SIG-M5 treated with dmso at 0.1 percent for 504 hours (cell line): Measurements from ENCODE around the gene ANXA6.
A peak's percentile ranks its signal among the peaks of the same experiment; 100 is the strongest.

Experiments
- DNase-seq: peaks from one replicate; lab custom pipeline; 2025; ENCODE audit not compliant: unreplicated experiment; lab: John Stamatoyannopoulos, UW

ANXA6 gene

DNA sequence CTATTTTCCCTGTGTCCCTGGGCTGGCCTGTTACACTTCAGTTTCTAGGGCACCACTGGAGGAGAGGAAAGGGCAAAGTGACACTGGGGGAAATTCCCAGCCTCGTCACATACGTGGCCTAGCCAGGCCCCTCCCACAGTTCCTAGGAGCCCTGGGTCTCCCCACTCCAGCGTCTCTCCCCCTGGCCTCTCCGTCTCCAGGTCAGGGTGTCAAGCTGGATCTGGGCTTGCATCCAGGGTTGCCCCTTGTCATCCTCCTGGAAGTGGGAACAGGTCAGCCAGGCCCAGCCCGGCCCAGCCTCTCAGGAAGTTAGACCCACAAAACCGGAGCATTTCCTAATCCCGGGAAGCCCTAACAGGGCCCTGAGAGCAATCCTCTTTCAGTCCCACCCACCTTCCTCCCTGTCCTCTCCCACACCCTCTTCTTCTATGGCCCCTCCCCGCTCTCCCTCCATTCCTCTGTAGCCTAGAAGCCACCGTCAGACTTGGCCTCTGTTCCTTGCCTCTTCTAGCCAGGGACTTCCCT lies 72.0 kb downstream of the ANXA6 start:
- no peak for DNase-seq

DNA sequence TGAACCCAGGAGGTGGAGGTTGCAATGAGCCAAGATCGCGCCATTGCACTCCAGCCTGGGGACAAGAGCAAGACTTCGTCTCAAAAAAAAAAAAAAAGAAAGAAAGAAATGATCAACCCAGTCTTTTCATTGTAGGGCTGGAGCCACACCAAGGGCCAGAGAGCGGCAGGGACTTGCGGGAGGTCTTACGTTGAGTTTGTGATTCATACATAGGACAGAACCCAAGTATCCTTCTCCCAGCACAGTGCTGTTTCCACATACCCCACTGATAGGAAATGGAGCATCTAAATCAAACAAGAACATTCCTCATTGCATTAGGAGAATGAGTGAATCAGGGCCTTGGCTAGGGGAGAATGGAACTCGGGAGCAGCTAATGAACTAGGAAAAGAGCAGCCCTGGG lies 73.2 kb downstream of the ANXA6 start:
- no peak for DNase-seq

DNA sequence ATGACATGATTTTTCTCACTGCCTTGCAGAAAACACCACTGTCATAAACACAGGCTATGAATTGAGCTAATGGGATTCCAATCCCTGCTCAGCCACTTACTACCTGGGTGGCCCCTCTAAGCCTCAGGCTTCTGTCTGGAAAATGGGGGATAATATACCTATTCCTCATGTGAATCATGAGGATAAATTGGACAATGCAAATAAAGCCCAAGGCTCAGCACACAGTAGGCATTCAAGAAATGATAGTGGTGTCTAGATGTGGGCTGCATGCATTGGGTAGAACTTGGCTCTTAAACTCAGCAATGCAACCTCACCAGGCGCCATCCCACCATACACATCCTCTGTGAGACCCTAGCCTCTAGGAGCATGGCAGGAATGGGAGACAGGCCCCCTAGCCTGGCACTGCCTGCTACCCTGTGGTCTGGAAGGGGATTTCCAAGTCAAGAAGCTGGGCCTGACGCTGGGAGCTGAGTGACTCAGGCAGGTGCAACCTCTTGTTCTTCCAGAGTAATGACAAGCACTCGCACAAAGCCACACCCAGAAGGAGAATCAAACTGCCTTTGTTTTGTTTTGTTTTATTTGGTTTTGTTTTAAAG lies 74.4 kb downstream of the ANXA6 start:
- no peak for DNase-seq

DNA sequence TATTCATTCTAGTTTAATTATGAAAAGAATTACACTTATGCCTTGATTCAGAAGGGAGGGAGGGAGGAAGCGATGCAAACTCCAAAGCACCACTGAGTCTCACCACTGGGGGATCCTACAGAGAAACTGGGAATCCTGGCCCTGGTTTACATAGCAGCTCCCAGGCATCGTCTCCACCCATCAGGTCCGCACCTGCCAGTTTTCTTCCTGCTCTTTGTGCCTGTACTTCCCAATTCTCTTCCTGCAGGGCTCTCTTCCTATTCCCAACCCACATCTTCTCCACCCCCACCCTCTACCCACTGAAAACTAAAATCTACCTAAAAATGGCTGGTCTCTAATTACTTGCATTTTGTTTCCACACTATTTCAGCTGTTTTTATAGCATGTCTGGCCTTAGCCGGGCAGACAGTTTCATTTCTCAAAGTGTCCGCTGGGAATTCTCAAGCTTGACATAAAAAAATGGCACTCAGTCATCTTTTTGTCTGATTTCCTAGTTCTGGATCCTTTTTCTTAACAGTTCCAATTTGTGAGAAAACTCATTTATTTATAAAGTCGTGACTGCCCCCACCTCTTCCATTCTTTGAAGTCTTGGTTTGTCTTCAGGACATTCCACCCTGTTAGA lies 75.2 kb downstream of the ANXA6 start:
- peak; percentile 64 for DNase-seq

DNA sequence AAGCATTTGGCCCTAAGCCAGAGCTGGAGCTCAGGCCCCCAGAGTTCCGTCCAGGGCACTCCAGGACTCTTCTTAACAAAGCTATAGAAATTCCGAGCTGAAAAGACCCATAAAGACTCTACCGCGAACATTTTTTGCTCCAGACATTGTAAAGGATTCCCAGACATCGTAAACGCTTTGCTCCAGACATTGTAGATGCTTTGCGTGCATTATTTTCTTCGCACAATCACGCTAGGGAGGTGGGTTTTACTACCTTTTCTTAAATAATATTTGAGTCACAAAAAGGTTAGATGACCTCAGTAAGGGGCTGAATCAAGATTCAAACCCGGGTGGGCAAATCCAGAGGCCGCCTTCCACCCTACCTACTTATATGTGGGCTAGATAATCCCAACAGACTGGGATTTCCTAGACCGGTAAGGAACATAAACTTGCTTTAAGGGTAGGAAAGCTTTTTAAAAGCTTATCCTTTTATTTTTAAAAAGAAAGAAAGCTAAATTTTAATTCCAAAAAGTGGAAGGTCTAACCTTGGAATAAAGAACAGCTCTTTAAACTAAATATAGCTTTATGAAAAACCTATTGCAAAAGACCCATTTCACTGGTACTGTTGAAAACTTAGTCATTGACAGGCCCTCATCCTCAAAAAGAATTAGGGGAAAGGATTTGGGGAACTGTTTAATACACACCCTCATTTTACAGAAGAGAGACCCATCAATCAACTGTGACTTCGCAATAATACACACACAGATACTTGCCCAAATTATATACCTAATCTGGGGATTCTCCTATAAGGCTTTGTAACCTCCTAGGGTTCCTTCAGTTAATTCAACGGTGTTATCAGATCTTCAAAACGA lies 75.9 kb downstream of the ANXA6 start:
- peak; percentile 84 for DNase-seq

DNA sequence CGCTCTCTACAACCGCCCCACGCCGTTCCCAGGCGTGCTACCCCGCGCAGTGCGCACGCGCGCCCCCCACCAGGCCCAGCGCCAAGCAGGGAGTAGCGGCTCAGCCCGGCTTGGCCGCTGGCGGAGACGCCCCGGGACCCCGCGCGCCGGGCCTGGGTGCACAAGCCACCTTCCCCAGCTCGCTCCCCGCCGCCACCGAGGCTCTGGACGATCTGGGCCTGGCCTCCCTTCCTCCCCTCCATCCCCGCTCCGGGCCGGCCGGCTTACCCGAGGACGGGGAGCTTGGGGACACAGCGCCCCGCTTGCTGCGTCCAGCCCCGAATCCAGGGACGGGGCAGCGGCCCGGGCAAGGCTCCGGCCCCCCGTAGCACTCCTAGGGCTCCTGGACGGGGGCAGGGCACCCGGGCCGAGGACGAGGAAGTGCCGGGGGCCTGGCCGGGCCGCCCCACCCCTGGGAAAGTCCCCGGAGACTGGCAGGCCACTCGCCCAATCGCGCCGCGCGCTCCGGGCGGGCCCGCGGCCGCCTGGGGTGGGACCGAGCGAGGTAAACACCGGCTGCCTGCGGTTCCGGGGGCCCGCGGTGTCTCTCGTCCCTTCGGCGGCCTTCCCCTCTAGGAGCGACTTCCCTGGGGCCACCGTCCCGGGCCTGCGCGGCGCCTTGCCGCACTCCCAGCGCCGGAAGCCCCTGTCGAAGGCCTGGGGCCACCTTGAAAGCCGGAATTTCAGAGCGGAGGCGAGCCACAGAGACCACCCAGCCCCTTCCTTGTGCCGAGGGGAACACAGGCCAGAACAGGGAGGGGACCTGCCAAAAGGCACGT lies 76.8 kb downstream of the ANXA6 start, which contains the start of gene TNIP1:
TNIP1 (minus strand) TSS at position 422 of the 818 bp plus-strand sequence. CDS start 15,939 bp downstream, outside the sequence.
- peak; percentile 88 for DNase-seq

DNA sequence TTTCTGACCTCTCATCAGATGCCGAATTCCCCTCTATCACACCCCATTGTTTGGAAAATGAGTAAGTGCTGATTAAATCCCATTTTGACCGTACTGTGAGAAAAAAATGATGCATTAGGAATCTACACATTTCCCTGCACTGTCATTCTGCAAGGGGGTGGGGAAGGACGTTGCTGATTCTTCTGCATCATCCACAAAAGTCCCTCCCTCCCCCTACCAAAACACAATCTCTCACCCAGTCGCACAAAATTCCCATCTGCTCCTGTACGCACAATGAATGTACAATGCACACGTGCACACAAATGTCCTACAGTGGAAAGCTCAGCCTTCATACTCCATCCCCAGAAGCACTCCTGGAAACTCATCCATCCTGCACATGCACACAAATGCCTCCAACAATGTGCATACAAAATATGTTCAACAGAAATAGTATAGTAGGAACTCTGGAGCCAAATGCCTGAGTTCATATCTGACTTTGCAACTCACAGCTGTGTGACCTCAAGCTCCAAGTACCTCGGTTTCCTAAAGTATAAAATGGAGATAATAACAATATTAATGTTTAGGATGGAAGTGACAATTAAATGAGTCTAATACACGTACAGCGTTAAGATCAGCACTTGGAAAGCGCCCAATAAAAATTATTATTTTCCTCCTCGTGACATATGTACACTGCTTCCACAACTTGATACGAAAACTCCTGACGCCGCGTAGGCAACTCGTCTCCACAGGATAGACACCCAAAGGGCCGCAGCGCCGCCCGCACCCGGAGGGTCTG lies 77.6 kb downstream of the ANXA6 start:
- peak; percentile 55 for DNase-seq

DNA sequence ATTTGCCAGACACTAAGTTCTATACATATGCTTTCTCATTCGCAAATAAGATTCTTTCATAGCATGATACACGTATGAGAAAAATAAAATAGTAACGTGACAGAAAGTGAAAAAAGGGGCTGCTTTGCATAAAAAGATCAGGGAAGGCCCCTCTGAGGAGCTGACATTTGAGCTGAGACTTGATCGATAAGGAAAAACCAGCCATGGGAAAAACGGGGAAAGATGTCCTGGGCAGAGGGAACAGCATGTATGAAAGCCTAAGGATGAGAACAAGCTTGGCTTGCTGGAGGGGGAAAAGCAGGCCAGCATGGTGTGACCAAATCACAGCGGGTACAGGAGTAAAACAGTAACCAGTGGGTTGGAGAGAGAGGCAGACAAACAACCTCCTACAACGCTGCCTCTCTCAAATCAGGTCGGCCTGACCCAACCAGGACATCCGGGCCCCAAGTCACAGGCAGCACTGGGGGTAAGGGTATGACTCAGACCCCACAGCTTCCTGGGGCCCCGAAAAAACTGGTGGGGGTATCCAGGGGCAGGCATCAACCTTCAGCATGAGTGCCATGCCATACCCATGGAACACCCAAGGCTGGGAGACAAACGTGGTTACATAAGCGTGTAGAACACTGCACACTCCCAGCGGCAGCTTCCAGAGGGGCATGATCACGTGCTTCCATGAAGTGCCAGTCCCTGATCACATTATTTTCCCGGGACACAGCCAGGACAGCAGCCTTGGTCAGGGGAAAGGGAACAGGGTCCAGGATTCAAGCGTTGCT lies 78.9 kb downstream of the ANXA6 start:
- no peak for DNase-seq

DNA sequence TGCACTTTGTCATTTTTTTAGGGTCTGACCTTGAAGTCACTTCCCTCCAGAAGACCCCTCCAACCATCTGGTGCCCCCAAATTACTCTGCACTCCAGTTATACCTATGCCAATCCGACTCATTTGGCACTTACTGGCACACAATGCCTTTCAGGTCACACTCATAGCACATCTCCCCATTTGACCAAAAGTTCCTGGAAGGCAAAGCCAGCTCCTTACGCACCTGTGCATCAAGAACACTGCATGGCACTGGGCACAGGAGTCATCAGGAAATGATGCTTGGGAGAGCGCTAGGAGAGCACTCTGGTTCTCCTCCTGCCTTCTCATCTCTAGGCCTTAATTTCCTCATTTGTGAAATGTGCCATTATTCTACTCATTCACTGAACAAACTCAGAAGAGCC lies 79.6 kb downstream of the ANXA6 start:
- no peak for DNase-seq

DNA sequence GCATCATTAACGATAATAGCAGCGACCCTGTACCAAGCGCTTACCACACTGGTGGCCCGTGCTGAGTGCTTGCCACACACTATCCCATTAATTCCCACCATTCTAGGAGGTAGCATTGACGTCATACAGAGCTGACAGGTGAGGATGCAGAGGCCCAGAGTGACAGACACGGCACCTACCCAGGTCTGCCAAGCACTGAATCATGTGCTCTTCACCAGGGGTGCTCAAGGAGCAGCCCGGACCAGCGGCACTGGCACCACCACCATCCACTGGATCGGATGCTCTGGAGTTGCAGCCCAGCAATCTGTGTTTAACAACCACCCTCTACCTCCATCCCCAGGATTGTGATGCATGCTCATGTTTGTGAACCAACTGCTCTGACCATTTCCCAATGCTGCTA lies 80.2 kb downstream of the ANXA6 start:
- DNase-seq: no peak

DNA sequence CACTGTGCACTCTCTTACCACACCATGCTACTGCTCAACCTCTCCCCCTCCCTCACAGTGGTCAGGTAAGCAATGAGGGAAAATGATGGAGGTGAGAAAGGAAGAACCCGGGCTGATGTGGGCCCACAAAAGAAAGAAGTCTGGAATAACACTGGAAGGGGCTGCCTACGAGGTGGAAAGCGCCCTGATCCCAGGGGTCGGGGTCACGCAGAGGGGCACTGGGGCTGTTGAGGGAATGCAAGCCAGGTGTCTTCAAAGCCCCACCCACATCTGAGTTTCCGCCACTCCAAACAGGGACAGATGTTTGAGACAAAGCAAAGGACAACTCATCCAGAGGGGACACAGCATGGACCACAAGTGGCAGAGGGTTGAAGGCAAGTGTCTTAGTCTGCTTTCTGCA lies 81.0 kb downstream of the ANXA6 start:
- DNase-seq: no peak

DNA sequence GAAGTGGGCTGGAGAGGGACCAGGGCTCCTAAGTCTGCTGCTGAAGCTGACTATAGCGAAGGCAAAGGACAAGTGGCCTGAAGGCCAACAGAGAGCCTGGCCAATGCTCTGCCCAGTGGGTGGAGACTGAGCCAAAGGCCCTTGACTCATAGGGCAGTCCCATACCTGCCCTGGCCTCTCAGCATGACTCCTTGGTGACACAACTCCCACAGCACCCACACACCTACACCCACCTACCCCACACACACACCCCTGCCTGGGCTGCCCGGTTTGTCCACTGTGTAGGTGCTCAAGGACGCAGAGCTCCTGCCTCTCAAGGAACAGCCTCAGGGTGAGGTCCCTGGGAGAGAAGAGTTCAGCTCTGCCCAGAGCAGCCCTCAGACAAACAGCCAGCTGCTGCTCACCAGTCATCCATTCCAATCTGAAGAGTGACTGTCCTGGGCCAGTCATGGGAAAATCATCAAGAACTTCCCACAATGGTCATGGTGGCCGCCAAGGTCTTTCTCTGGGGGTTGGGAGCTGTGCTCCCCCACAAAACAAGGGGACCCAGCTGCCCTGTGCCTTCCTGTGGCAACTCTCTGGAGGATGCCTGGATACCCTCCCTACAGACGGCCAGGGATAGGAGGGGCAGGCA lies 81.8 kb downstream of the ANXA6 start:
- peak; percentile 18 for DNase-seq

DNA sequence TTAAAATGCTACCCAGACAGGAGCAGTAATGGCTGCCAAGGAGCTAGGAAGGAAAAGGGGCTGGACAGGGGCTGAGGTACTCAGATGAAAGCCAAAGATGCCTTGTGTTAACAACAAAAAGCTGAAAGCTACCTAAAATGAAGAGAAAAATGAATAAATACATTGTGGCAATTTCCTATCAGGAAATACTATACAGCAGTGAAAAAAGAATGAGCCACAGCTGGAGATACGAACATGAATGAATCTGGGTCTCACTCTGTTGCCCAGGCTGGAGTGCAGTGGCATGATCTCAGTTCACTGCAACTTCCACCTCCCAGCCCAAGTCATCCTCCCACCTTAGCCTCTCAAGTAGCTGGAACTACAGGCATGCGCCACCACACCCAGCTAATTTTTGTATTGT lies 83.0 kb downstream of the ANXA6 start:
- DNase-seq: no peak

DNA sequence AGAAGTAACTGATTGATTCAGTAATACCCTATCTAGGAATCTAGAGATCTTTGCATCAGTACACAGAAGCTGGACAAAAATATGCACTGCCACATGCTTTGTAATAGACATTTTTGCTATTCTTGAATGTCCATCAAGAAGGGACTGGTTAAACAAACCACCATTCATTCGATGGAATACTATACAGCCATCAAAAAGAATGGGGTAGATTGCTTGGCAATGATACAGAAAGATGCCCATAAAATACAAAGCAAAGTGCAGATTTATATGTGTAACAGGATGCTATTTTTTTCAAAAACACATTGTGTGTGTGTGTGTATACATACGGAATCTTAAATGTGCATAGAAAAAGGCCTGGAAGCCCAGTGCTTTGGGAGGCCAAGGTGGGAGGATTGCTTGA lies 84.3 kb downstream of the ANXA6 start:
- no peak for DNase-seq

DNA sequence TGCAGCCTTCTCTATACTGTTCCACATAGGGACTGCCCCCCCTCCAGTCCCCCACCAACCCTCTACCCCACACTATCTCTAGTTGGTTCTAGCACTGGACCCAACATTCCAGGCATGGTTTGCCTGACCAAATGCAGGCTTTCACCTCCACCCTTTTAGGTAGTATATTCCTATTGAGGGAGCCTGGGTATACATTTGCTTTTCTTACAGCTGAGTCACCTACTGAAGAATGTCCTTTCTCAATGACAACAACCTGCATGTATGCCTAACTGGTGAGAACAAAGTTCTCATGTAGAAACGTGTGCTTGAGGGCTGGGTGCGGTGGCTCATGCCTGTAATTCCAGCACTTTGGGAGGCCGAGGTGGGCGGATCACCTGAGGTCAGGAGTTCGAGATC lies 85.0 kb downstream of the ANXA6 start:
- no peak for DNase-seq

DNA sequence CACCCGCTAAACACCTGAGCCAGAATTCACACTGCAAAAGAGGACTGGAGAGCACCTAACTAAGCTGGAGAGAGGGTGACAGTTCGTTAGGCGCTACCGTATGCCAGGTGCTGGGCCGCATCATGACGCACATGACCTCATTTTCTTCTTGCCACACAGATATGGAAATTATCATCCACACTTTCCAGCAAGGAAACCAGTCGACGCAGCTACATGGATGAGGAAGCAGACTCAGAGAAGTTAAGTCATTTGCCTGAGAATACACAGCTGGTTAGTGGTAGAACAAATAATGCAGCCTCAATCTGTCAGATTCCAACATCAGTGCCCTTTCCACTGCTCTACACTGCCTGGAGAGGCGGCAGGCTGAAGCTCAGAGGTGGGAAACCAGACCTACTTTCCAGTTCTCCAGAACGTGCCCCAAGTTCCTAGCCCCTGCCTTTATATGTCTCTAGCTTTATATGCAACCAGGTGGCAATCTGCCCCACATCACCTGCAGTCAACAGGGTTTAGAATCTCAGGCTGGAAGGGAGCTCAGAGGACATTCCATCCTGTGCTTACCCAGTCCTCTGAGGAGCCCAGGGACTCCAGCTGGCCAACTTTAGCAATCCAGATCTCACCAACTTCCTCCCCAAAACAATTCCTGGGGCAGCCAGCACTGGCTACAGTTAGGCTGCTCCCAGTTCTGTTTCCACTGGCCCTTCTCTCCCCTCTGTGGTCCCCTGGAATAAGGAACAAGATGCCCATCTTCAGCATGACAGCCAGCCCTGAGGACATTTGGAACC lies 85.5 kb downstream of the ANXA6 start:
- no peak for DNase-seq

DNA sequence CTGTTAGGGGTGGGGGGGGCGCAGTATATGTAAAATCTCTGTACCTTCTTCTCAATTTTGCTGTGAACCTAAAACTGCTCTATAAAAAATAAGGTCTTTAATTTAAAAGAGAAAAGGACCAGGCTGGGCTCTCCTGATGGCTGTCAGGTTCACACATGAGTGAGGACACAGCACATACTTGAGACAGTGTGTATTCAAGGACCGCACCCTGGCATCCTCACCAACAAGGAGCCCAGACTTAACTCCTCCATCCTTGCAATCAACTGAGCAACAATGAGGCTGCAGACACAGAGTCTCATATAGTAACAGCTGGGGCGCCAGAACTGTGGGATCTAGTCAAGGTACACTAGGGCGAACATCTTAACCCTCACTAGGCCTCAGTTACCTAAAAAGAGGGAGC lies 86.6 kb downstream of the ANXA6 start:
- no peak for DNase-seq

DNA sequence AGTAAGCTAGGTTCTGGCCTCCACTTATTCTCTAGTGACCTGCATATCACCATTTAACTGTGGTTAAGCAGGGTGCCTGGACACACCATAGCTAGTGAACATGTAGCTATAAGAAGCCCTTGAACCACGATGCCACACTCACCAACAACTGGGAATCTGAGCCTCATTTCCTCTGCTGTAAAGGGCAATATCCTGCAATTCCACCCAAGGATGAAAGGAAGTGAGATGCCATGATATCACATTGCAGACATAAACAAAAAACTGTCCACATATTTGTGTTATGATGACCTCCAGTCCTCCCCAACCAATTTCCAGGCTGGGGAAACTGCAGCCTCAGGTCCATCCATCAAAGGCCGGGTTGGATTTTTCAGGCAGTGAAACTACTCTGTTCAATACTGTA lies 87.1 kb downstream of the ANXA6 start:
- no peak for DNase-seq
